Stimulated activated CD4-positive, alpha-beta T cell treated with anti-CD3 and anti-CD28 coated beads, Interleukin-2, amount 100 ng/mL, for 24 hours (primary cell): Measurements from ENCODE around the gene SLC25A22.

Experiments used
- DNase-seq, 2 donors: peaks; one replicate each; pipeline ENCODE4 v3.0.0-alpha.2; 2020

SLC25A22 gene

GRCh38 chr11:742571-743201 is 55.4 kb downstream of the SLC25A22 start:
- no peak for DNase-seq

- no peak for DNase-seq
These were observed 55.9 kb downstream of the SLC25A22 start for GRCh38 chr11:742156-742546.
